Endodermal cell (in vitro differentiated cells): ENCODE results near the gene XYLT1. TPM values are rescaled to one million over a fixed set of nuclear protein-coding genes. Genes with fewer than 3 reads are reported as not detected.

Source experiments
- DNase-seq: peaks from one replicate; pipeline ENCODE4 v3.0.0-alpha.2; 2017
- H3K27ac ChIP-seq: 2 replicates; pipeline ENCODE4 v1.5.1; 2013; ENCODE audit warnings: mild to moderate bottlenecking, low read depth, low read length, moderate library complexity
- H3K27me3 ChIP-seq: 2 replicates; pipeline ENCODE4 v1.6.1; 2013; ENCODE audit warnings: mild to moderate bottlenecking, low read length, moderate library complexity; ENCODE audit not compliant: insufficient read depth, control insufficient read depth, poor library complexity, severe bottlenecking
- H3K36me3 ChIP-seq: 2 replicates; pipeline ENCODE4 v1.7.0; 2013; ENCODE audit warnings: mild to moderate bottlenecking, low read length, moderate library complexity; ENCODE audit not compliant: control insufficient read depth, insufficient read depth
- H3K4me1 ChIP-seq: one replicate; pipeline ENCODE4 v1.7.0; 2013; ENCODE audit warnings: low read length; ENCODE audit not compliant: control insufficient read depth, insufficient read depth
- H3K4me3 ChIP-seq: 2 replicates; pipeline ENCODE4 v1.5.1; 2013; ENCODE audit warnings: mild to moderate bottlenecking, low read length, moderate library complexity
- H3K9ac ChIP-seq: 2 replicates; pipeline ENCODE4 v1.6.1; 2013; ENCODE audit warnings: mild to moderate bottlenecking, low read length, moderate library complexity; ENCODE audit not compliant: poor library complexity, severe bottlenecking; ENCODE audit errors: extremely low read depth
- H3K9me3 ChIP-seq: 2 replicates; pipeline ENCODE4 v1.6.1; 2013; ENCODE audit warnings: mild to moderate bottlenecking, low read length, moderate library complexity; ENCODE audit not compliant: control insufficient read depth
- H3K27ac Mint-ChIP-seq: 2 replicates; pipeline ENCODE4 v1.8.0; 2020; ENCODE audit warnings: mixed read lengths
- H3K27me3 Mint-ChIP-seq: 2 replicates; pipeline ENCODE4 v1.8.0; 2021; ENCODE audit warnings: mild to moderate bottlenecking, mixed read lengths; ENCODE audit not compliant: insufficient read depth
- H3K36me3 Mint-ChIP-seq: 2 replicates; pipeline ENCODE4 v1.8.0; 2020; ENCODE audit warnings: low read depth, mixed read lengths
- H3K4me1 Mint-ChIP-seq: 2 replicates; pipeline ENCODE4 v1.8.0; 2020; ENCODE audit warnings: mixed read lengths
- H3K4me3 Mint-ChIP-seq: 2 replicates; pipeline ENCODE4 v1.8.0; 2020; ENCODE audit warnings: mild to moderate bottlenecking, moderate library complexity, mixed read lengths
- H3K9me3 Mint-ChIP-seq: 2 replicates; pipeline ENCODE4 v1.8.0; 2020; ENCODE audit warnings: mild to moderate bottlenecking, mixed read lengths
- WGBS, 2 experiments: methylation state at CpG; one replicate each; pipeline versions ENCODE4 v1.1.5 to v1.1.7; 2013; ENCODE audit warnings: missing lambda C conversion rate in 2 of 2, mixed read lengths in 1 of 2; ENCODE audit not compliant: insufficient coverage in 1 of 2, insufficient read length in 1 of 2; 5-methylcytosine and 5-hydroxymethylcytosine counted together
- total RNA-seq, 2 donors: library from RNA; stranded (reverse); fragmentation: NEBNext Ultra II Directional in 1 of 2; extraction: Animal tissue kit (Norgen Biotek cat#: 25700) in 1 of 2; gene quantifications; 2 replicates in 1 of 2; 3 replicates in 1 of 2; pipeline ENCODE4 v1.2.1, GENCODE V29; 2021
- TF ChIP-seq, protein P1 (sequence below): fragments of 200-600 bp; sonication (generic); conservative IDR thresholded peaks from 2 replicates; pipeline ENCODE4 v1.5.0; 2021; ENCODE audit warnings: antibody characterized with exemption, mild to moderate bottlenecking

XYLT1 gene
- total RNA-seq, 2 donors from 2014 or later = 26.8 to 28.5 TPM

DNA sequence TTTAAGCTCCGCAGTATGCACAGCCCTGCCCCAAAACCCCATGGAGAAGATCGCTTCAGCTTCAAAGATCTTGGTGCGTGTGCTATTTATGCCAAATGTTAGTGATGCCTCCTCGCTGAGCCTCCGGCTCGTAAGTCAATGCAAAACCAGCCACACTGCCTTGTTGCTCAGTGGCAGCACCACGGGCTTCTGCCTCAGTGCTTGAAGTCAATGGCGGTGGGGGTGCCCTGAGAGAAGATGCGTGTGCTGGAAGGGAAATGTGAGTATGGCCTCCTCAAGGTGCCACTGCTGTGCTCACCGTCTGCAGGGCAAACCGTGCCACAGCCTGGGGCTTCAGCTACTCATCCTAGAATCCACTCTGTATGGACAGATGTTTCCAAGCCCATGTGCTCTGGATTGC, 121.9 kb downstream of the XYLT1 start:
- Mint-ChIP-seq H3K4me1 (peaks cover 24% of the 10 kb centered on the region), H3K4me3 (no peak overlapping the region), H3K27me3 (no peaks in the 10 kb centered on the region), H3K27ac (no peak overlapping the region), H3K9me3 (no peaks in the 10 kb centered on the region), H3K36me3 (peaks cover 3% of the 10 kb centered on the region)
- H3K9ac ChIP-seq = no peak overlapping the region
- TF ChIP-seq, protein P1, sequence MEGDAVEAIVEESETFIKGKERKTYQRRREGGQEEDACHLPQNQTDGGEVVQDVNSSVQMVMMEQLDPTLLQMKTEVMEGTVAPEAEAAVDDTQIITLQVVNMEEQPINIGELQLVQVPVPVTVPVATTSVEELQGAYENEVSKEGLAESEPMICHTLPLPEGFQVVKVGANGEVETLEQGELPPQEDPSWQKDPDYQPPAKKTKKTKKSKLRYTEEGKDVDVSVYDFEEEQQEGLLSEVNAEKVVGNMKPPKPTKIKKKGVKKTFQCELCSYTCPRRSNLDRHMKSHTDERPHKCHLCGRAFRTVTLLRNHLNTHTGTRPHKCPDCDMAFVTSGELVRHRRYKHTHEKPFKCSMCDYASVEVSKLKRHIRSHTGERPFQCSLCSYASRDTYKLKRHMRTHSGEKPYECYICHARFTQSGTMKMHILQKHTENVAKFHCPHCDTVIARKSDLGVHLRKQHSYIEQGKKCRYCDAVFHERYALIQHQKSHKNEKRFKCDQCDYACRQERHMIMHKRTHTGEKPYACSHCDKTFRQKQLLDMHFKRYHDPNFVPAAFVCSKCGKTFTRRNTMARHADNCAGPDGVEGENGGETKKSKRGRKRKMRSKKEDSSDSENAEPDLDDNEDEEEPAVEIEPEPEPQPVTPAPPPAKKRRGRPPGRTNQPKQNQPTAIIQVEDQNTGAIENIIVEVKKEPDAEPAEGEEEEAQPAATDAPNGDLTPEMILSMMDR = no peak
- 89 to 90% methylated on average over 3 to 11 of the region's 11 CpGs for WGBS, 2 experiments
- H3K4me3 ChIP-seq = no peak overlapping the region
- H3K9me3 ChIP-seq = no peaks in the 10 kb centered on the region
- no peaks in the 10 kb centered on the region for H3K4me1 ChIP-seq
- H3K27ac ChIP-seq = no peak overlapping the region
- no peaks in the 10 kb centered on the region for H3K27me3 ChIP-seq
- no peaks in the 10 kb centered on the region for H3K36me3 ChIP-seq
- DNase-seq = no peak

DNA sequence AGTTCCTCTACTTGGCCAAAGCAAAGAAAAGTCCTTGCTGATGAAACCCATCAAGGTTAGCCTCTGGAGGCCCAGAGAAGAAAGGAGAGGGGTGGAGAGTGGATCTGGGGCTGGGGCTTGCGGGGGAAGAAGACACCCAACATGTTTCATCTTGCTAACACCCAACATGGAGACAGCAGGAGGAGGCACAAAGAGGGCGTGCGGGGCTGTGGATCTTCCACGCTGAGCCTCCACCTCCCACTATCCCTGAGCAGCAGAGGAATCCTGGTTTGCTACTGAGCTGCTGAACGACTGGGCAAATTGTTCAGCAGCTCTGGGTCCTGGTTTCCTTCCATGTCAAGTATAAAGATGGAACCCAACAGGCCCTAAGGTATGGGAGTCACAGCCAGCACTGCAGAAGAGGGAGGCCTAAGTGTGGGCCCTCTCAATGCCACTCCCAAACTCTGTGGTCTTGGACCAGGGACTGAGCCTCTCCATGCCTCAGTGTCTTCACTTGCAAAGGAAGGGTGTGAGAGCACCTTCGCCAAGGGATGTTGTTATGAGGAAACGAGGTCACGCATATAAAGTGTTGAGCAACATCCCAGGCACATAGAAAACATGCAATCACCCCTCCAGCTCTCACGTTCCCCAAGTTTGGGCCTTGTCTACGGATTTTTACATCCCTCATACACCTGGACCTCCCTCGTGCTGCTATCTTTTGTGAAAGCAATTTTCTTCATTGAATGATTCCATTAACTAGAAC, 122.5 kb downstream of the XYLT1 start:
- Histone ChIP-seq H3K4me3 (no peak overlapping the region), H3K27ac (no peak overlapping the region), H3K9ac (no peak overlapping the region), H3K9me3 (no peaks in the 10 kb centered on the region), H3K36me3 (no peaks in the 10 kb centered on the region), H3K4me1 (no peaks in the 10 kb centered on the region), H3K27me3 (no peaks in the 10 kb centered on the region)
- DNase-seq = no peak
- 95 to 98% methylated on average over 6 to 11 of the region's 11 CpGs for WGBS, 2 experiments
- H3K4me1 Mint-ChIP-seq = peaks cover 23% of the 10 kb centered on the region
- peaks cover 3% of the 10 kb centered on the region for H3K36me3 Mint-ChIP-seq
- H3K27me3 Mint-ChIP-seq = no peaks in the 10 kb centered on the region
- no peak overlapping the region for H3K27ac Mint-ChIP-seq
- H3K4me3 Mint-ChIP-seq = no peak overlapping the region
- no peaks in the 10 kb centered on the region for H3K9me3 Mint-ChIP-seq
- TF ChIP-seq, protein P1 = no peak

DNA sequence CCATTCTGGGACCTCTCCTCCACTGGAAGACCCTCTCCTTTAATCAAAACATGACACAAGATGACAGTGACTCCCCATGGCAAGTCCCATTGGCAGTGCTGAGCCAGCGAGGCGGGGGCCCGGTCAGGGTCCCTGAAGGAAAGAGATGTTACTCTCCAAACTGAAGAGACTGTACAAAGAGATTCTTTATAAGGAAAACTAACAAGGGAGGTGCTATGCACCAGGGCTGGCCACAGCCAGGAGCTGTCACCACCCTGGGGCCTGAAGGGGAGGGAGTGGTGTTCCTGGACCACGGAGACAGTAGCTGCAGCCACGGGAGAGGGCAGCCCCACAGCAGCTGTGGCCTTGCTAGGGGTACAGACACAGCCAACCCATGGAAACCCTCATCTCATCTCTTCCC, 123.1 kb downstream of the XYLT1 start:
- Histone ChIP-seq H3K36me3 (no peaks in the 10 kb centered on the region), H3K9ac (no peak overlapping the region), H3K27me3 (no peaks in the 10 kb centered on the region), H3K4me1 (no peaks in the 10 kb centered on the region), H3K4me3 (no peak overlapping the region), H3K9me3 (no peaks in the 10 kb centered on the region), H3K27ac (no peak overlapping the region)
- Mint-ChIP-seq H3K27me3 (no peaks in the 10 kb centered on the region), H3K27ac (no peak overlapping the region), H3K36me3 (peaks cover 3% of the 10 kb centered on the region), H3K4me1 (peaks cover 17% of the 10 kb centered on the region), H3K4me3 (no peak overlapping the region), H3K9me3 (no peaks in the 10 kb centered on the region)
- no peak for DNase-seq
- TF ChIP-seq, protein P1 = no peak
- WGBS, 2 experiments = 99 to 100% methylated on average over 3 to 5 of the region's 5 CpGs
